C4-2B (cell line): ENCODE results near the gene AKAP9.

Experiments
- CTCF ChIP-seq: fragments of 450-650 bp; conservative IDR thresholded peaks from 2 replicates; pipeline ENCODE4 v1.5.1; 2017; ENCODE audit warnings: mild to moderate bottlenecking
- ZFX ChIP-seq: fragments of 450-650 bp; IDR thresholded peaks from 2 replicates; pipeline ENCODE4 v1.6.1; 2017

- TF ChIP-seq CTCF (no peak), ZFX (no peak)
Observed at GRCh38 chr7:92039900-92040299, 99.2 kb downstream of the AKAP9 start.
